GM12865 (cell line): ENCODE results near the gene MYCBPAP.

Experiments
- DNase-seq: peaks from one replicate; pipeline ENCODE4 v3.0.0; 2010; ENCODE audit warnings: low read depth
- H3K4me3 ChIP-seq: 2 replicates; pipeline ENCODE4 v1.5.1; 2011; ENCODE audit warnings: mild to moderate bottlenecking, low read depth, low read length, control low read depth
- CTCF ChIP-seq: IDR thresholded peaks from 2 replicates; pipeline ENCODE4 v1.5.1; 2011; ENCODE audit warnings: low read length, control low read depth, low read depth, inconsistent platforms; ENCODE audit not compliant: insufficient read depth; ENCODE audit errors: missing control alignments

MYCBPAP gene

GRCh38 chr17:50514388-50514787 is 6.1 kb downstream of the MYCBPAP start:
- no peak for TF ChIP-seq CTCF
- H3K4me3 ChIP-seq = no peak overlapping the region
- no peak for DNase-seq

GRCh38 chr17:50514936-50515702 is 6.9 kb downstream of the MYCBPAP start:
- DNase-seq = no peak
- H3K4me3 ChIP-seq = no peak overlapping the region
- no peak for TF ChIP-seq CTCF

- no peak overlapping the region for H3K4me3 ChIP-seq
- DNase-seq = no peak
- no peak for TF ChIP-seq CTCF
Measured at GRCh38 chr17:50517011-50517410, 8.8 kb downstream of the MYCBPAP start.

- TF ChIP-seq CTCF = no peak
- DNase-seq = no peak
- no peak overlapping the region for H3K4me3 ChIP-seq
Measured at GRCh38 chr17:50517504-50518383, 9.5 kb downstream of the MYCBPAP start.

GRCh38 chr17:50518384-50519023 is 10.3 kb downstream of the MYCBPAP start:
- DNase-seq = no peak
- no peak overlapping the region for H3K4me3 ChIP-seq
- TF ChIP-seq CTCF = no peak

GRCh38 chr17:50519141-50519834 is 11.0 kb downstream of the MYCBPAP start:
- no peak overlapping the region for H3K4me3 ChIP-seq
- no peak for TF ChIP-seq CTCF
- DNase-seq = no peak
